Kidney epithelial cell (primary cell): ENCODE measurements around the gene UBE2M. TPM values are rescaled to one million over a fixed set of nuclear protein-coding genes. Genes with fewer than 3 reads are reported as not detected.

Experiments
- total RNA-seq: library from RNA; depleted of rRNA; stranded (reverse); fragments of >200 nt; gene quantifications from 2 replicates; pipeline ENCODE4 v1.2.3, GENCODE V29; 2015

UBE2M gene
- total RNA-seq, 1 donor from 2014 or later: 50.3 TPM

Other genes starting within 250 kb of the UBE2M start
- gene ZSCAN22, start 231.6 kb downstream of the UBE2M start, total RNA-seq: 2.0 and 4.0 TPM in 2 replicates
- gene A1BG, start 205.1 kb downstream of the UBE2M start, total RNA-seq: 6.7 and 8.1 TPM in 2 replicates
- 0.58 and 3.1 TPM in 2 replicates for gene ZNF497, start 195.9 kb downstream of the UBE2M start, total RNA-seq
- 4.3 and 5.9 TPM in 2 replicates for gene ZNF837, start 177.6 kb downstream of the UBE2M start, total RNA-seq
- 2,403 and 2,550 TPM in 2 replicates for gene RPS5, start 171.3 kb downstream of the UBE2M start, total RNA-seq
- gene RNF225, start 163.0 kb downstream of the UBE2M start, total RNA-seq: not detected in 2 replicates
- 6.6 and 7.1 TPM in 2 replicates for gene ZNF584, start 150.0 kb downstream of the UBE2M start, total RNA-seq
- 4.2 and 4.8 TPM in 2 replicates for gene ZNF132, start 118.5 kb downstream of the UBE2M start, total RNA-seq
- gene ZNF324B, start 107.0 kb downstream of the UBE2M start, total RNA-seq: 5.0 and 5.8 TPM in 2 replicates
- 7.2 and 12.3 TPM in 2 replicates for gene ZNF324, start 91.5 kb downstream of the UBE2M start, total RNA-seq
- 10.8 and 13.1 TPM in 2 replicates for gene ZNF446, start 82.3 kb downstream of the UBE2M start, total RNA-seq
- 9.2 and 14.1 TPM in 2 replicates for gene SLC27A5, start 46.6 kb downstream of the UBE2M start, total RNA-seq
- 15.6 and 16.2 TPM in 2 replicates for gene ZBTB45, start 38.8 kb downstream of the UBE2M start, total RNA-seq
- 381 and 470 TPM in 2 replicates for gene TRIM28, start 14.5 kb downstream of the UBE2M start, total RNA-seq
- 139 and 154 TPM in 2 replicates for gene CHMP2A, start 3.5 kb downstream of the UBE2M start, total RNA-seq
- 14.6 and 19.3 TPM in 2 replicates for gene MZF1, start 14.7 kb upstream of the UBE2M start, total RNA-seq